Neuronal stem cell (in vitro differentiated cells): ENCODE data around the gene LSAMP.

Source experiments
- DNase-seq: peaks from one replicate; pipeline ENCODE4 v3.0.0-alpha.2; 2013; ENCODE audit warnings: low spot score
- H2AFZ ChIP-seq: one replicate; pipeline ENCODE4 v1.6.1; 2013; ENCODE audit warnings: mild to moderate bottlenecking, low read length, inconsistent platforms
- H2AK5ac ChIP-seq: 2 replicates; pipeline ENCODE4 v1.6.1; 2013; ENCODE audit warnings: low read depth, mild to moderate bottlenecking, inconsistent platforms, low read length, moderate library complexity, mixed read lengths
- H2BK120ac ChIP-seq: 2 replicates; pipeline ENCODE4 v1.6.1; 2013; ENCODE audit warnings: low read depth, mild to moderate bottlenecking, inconsistent platforms, low read length, moderate library complexity, mixed read lengths
- H2BK12ac ChIP-seq: one replicate; pipeline ENCODE4 v1.6.1; 2013; ENCODE audit warnings: low read length, inconsistent platforms
- H2BK15ac ChIP-seq: 2 replicates; pipeline ENCODE4 v1.6.1; 2013; ENCODE audit warnings: mild to moderate bottlenecking, low read length, inconsistent platforms, mixed read lengths
- H2BK5ac ChIP-seq: one replicate; pipeline ENCODE4 v1.6.1; 2013; ENCODE audit warnings: inconsistent platforms, mild to moderate bottlenecking, low read length, moderate library complexity
- H3K14ac ChIP-seq: one replicate; pipeline ENCODE4 v1.6.1; 2013; ENCODE audit warnings: low read length, inconsistent platforms
- H3K18ac ChIP-seq: 2 replicates; pipeline ENCODE4 v1.6.1; 2013; ENCODE audit warnings: low read length, inconsistent platforms
- H3K23ac ChIP-seq: 2 replicates; pipeline ENCODE4 v1.6.1; 2013; ENCODE audit warnings: low read depth, mild to moderate bottlenecking, mixed read lengths, low read length, inconsistent platforms; ENCODE audit not compliant: poor library complexity
- H3K27ac ChIP-seq: replicated peaks from 3 replicates; pipeline ENCODE4 v1.5.1; 2013; ENCODE audit warnings: low read length, inconsistent platforms
- H3K27me3 ChIP-seq, 3 experiments: 2 replicates each; pipeline ENCODE4 v1.6.1; 2013; ENCODE audit warnings: low read length in 3 of 3, mild to moderate bottlenecking in 2 of 3, inconsistent platforms in 1 of 3, low read depth in 1 of 3, mixed read lengths in 1 of 3, moderate library complexity in 1 of 3; ENCODE audit not compliant: control insufficient read depth in 3 of 3, insufficient read depth in 3 of 3
- H3K36me3 ChIP-seq, 2 donors: replicated peaks in 1 of 2; 2 replicates each; pipeline ENCODE4 v1.6.1; 2013; ENCODE audit warnings: low read length in 2 of 2; ENCODE audit not compliant: control insufficient read depth in 2 of 2, insufficient read depth in 2 of 2
- H3K4ac ChIP-seq: 2 replicates; pipeline ENCODE4 v1.6.1; 2013; ENCODE audit warnings: inconsistent platforms, mild to moderate bottlenecking, low read length, moderate library complexity
- H3K4me1 ChIP-seq, 2 donors: 1 replicate in 1 of 2; 2 replicates in 1 of 2; pipeline ENCODE4 v1.6.1; 2013; ENCODE audit warnings: low read length in 2 of 2, low read depth in 1 of 2; ENCODE audit not compliant: control insufficient read depth in 2 of 2, insufficient read depth in 1 of 2
- H3K4me2 ChIP-seq: one replicate; pipeline ENCODE4 v1.6.1; 2013; ENCODE audit warnings: mild to moderate bottlenecking, low read length, inconsistent platforms; ENCODE audit not compliant: insufficient read depth, poor library complexity, severe bottlenecking
- H3K4me3 ChIP-seq, 2 donors: 2 replicates each; pipeline ENCODE4 v1.5.1; 2013; ENCODE audit warnings: low read length in 2 of 2, mild to moderate bottlenecking in 2 of 2, inconsistent platforms in 1 of 2, moderate library complexity in 1 of 2
- H3K79me1 ChIP-seq: one replicate; pipeline ENCODE4 v1.6.1; 2013; ENCODE audit warnings: low read depth, mild to moderate bottlenecking, inconsistent platforms, low read length, moderate library complexity
- H3K9ac ChIP-seq: one replicate; pipeline ENCODE4 v1.6.1; 2013; ENCODE audit warnings: mild to moderate bottlenecking, low read depth, low read length, inconsistent platforms; ENCODE audit not compliant: poor library complexity
- H3K9me3 ChIP-seq, 2 donors: replicated peaks in 1 of 2; 2 replicates each; pipeline versions ENCODE3 to v1.6.1; 2013; ENCODE audit warnings: low read length in 2 of 2, mild to moderate bottlenecking in 2 of 2, inconsistent platforms in 1 of 2, low read depth in 1 of 2, mixed read lengths in 1 of 2, moderate library complexity in 1 of 2; ENCODE audit not compliant: control insufficient read depth in 2 of 2, insufficient read depth in 1 of 2
- H4K8ac ChIP-seq: one replicate; pipeline ENCODE4 v1.6.1; 2013; ENCODE audit warnings: low read depth, mild to moderate bottlenecking, inconsistent platforms, low read length, moderate library complexity
- H4K91ac ChIP-seq: one replicate; pipeline ENCODE4 v1.6.1; 2013; ENCODE audit warnings: low read length, low read depth, mild to moderate bottlenecking, inconsistent platforms; ENCODE audit not compliant: poor library complexity
- WGBS, 2 donors: extraction: QIAGEN DNeasy Blood & Tissue Kit; methylation state at CpG; one replicate each; pipeline ENCODE4 v1.1.7; 2013; ENCODE audit warnings: missing lambda C conversion rate in 2 of 2, mixed read lengths in 1 of 2; ENCODE audit not compliant: insufficient read length in 2 of 2, insufficient replicate concordance in 1 of 2; ENCODE audit errors: extremely low coverage in 2 of 2; 5-methylcytosine and 5-hydroxymethylcytosine counted together

Gene LSAMP

GRCh38 chr3:115877615-115877899 is 567.7 kb downstream of the LSAMP start:
- H3K27me3 ChIP-seq: no peaks in the 10 kb centered on the region
- H3K9me3 ChIP-seq: no peaks in the 10 kb centered on the region
- no peak overlapping the region for H3K4me3 ChIP-seq
- H3K9ac ChIP-seq: no peak overlapping the region
- no peak overlapping the region for H3K23ac ChIP-seq
- no peak overlapping the region for H4K91ac ChIP-seq
- no peak overlapping the region for H2BK120ac ChIP-seq
- H3K79me1 ChIP-seq: no peaks in the 10 kb centered on the region
- H3K4me2 ChIP-seq: no peak overlapping the region
- no peak for DNase-seq
- no peak overlapping the region for H2BK15ac ChIP-seq
- no peak overlapping the region for H3K27ac ChIP-seq
- no peak overlapping the region for H3K18ac ChIP-seq
- no peak overlapping the region for H2BK12ac ChIP-seq
- H3K4me1 ChIP-seq: no peaks in the 10 kb centered on the region
- H4K8ac ChIP-seq: no peak overlapping the region
- H3K36me3 ChIP-seq: no peaks in the 10 kb centered on the region
- no CpG with 5 or more reads among the region's 1 CpG for WGBS, 2 donors
- no peak overlapping the region for H2BK5ac ChIP-seq
- no peak overlapping the region for H2AFZ ChIP-seq
- no peak overlapping the region for H3K14ac ChIP-seq
- no peak overlapping the region for H2AK5ac ChIP-seq
- no peak overlapping the region for H3K4ac ChIP-seq

GRCh38 chr3:115876876-115877614 is 568.2 kb downstream of the LSAMP start:
- Histone ChIP-seq H4K8ac (no peak overlapping the region), H3K4ac (no peak overlapping the region), H3K4me2 (no peak overlapping the region), H4K91ac (no peak overlapping the region), H3K79me1 (no peaks in the 10 kb centered on the region), H3K36me3 (no peaks in the 10 kb centered on the region), H3K9ac (no peak overlapping the region), H2BK5ac (no peak overlapping the region), H2BK12ac (no peak overlapping the region), H3K23ac (no peak overlapping the region), H3K4me3 (no peak overlapping the region), H3K18ac (no peak overlapping the region), H2AK5ac (no peak overlapping the region), H3K27me3 (no peaks in the 10 kb centered on the region), H3K14ac (no peak overlapping the region), H3K4me1 (no peaks in the 10 kb centered on the region), H3K27ac (no peak overlapping the region), H2BK120ac (no peak overlapping the region), H2BK15ac (no peak overlapping the region), H3K9me3 (no peaks in the 10 kb centered on the region), H2AFZ (no peak overlapping the region)
- DNase-seq: no peak
- WGBS, 2 donors: no CpG with 5 or more reads among the region's 8 CpGs

GRCh38 chr3:115875460-115875859 is 569.8 kb downstream of the LSAMP start:
- Histone ChIP-seq H3K23ac (no peak overlapping the region), H3K27ac (no peak overlapping the region), H3K9ac (no peak overlapping the region), H3K79me1 (no peaks in the 10 kb centered on the region), H3K27me3 (no peaks in the 10 kb centered on the region), H3K4me3 (no peak overlapping the region), H3K4ac (no peak overlapping the region), H3K4me2 (no peak overlapping the region), H3K9me3 (no peaks in the 10 kb centered on the region), H2BK12ac (no peak overlapping the region), H3K36me3 (no peaks in the 10 kb centered on the region), H3K4me1 (peaks cover 0 to 4% of the 10 kb centered on the region in 2 donors), H2BK120ac (no peak overlapping the region), H3K18ac (no peak overlapping the region), H2AFZ (no peak overlapping the region), H2BK5ac (no peak overlapping the region), H4K8ac (no peak overlapping the region), H3K14ac (no peak overlapping the region), H4K91ac (no peak overlapping the region), H2BK15ac (no peak overlapping the region), H2AK5ac (no peak overlapping the region)
- DNase-seq: no peak
- WGBS, 2 donors: no CpG with 5 or more reads among the region's 1 CpG

- peaks cover 0 to 4% of the 10 kb centered on the region in 2 donors for H3K4me1 ChIP-seq
- no peak overlapping the region for H3K9ac ChIP-seq
- H3K4me3 ChIP-seq: no peak overlapping the region
- no peak overlapping the region for H2BK15ac ChIP-seq
- H2AFZ ChIP-seq: no peak overlapping the region
- H2BK5ac ChIP-seq: no peak overlapping the region
- no peak overlapping the region for H2BK12ac ChIP-seq
- no peak overlapping the region for H3K18ac ChIP-seq
- no peaks in the 10 kb centered on the region for H3K27me3 ChIP-seq
- H3K14ac ChIP-seq: no peak overlapping the region
- no peak overlapping the region for H3K23ac ChIP-seq
- H3K27ac ChIP-seq: no peak overlapping the region
- H3K9me3 ChIP-seq: no peaks in the 10 kb centered on the region
- no peaks in the 10 kb centered on the region for H3K36me3 ChIP-seq
- no peak for DNase-seq
- no peak overlapping the region for H4K8ac ChIP-seq
- H3K4ac ChIP-seq: no peak overlapping the region
- H3K79me1 ChIP-seq: no peaks in the 10 kb centered on the region
- no peak overlapping the region for H4K91ac ChIP-seq
- H2BK120ac ChIP-seq: no peak overlapping the region
- no peak overlapping the region for H3K4me2 ChIP-seq
- H2AK5ac ChIP-seq: no peak overlapping the region
These were observed 573.6 kb downstream of the LSAMP start for GRCh38 chr3:115871735-115872134.
